ENCODE measurements around the gene ANKMY1. TPM values are rescaled to one million over a fixed set of nuclear protein-coding genes. Genes with fewer than 3 reads are reported as not detected.
A peak's percentile ranks its signal among the peaks of the same experiment; 100 is the strongest.

The ANKMY1 gene
- total and polyA plus RNA-seq, 3 experiments from 2014 or later, result 15.8 to 27.9 (median 22.4) TPM

- H3K9me3 ChIP-seq (ENCODE audit: low read length), result no peaks in the 10 kb centered on the region
- ChIA-PET CTCF (interaction anchor here (0.7 to 4.8 kb wide), 4 partner anchors 10 to 45 kb away, joined by 3 to 20 read pairs (median 5); partner anchors contain the start of genes CAPN10 and RNPEPL1), POLR2A (no interaction called here)
- H3K4me1 Mint-ChIP-seq, result peaks cover 58 to 81% (median 69%) of the 10 kb centered on the region in 3 donors
- H3K36me3 Mint-ChIP-seq, result peaks cover 0 to 38% (median 3%) of the 10 kb centered on the region in 3 donors
- H3K27me3 Mint-ChIP-seq, result no peaks in the 10 kb centered on the region
- peak overlapping the region; percentile 80 to 95 (median 86) for H3K4me3 Mint-ChIP-seq
- H3K27me3 ChIP-seq (ENCODE audit: insufficient read depth, low read length, poor library complexity, severe bottlenecking), result no peaks in the 10 kb centered on the region
- H3K27ac Mint-ChIP-seq, result peak overlapping the region; percentile 39 to 97 (median 88)
- no peak overlapping the region for H3K27ac ChIP-seq (ENCODE audit: low read depth, low read length)
- peaks cover 4% of the 10 kb centered on the region for H3K36me3 ChIP-seq (ENCODE audit: insufficient read depth, low read length)
- peaks cover 60% of the 10 kb centered on the region for H3K4me1 ChIP-seq (ENCODE audit: insufficient read depth, low read length)
- H3K9me3 Mint-ChIP-seq, result no peaks in the 10 kb centered on the region
- DNase-seq, result no peak
- H3K4me3 ChIP-seq (ENCODE audit: low read length), result peak overlapping the region; percentile 63
Observed at GRCh38 chr2:240559286-240559685, 1.5 kb upstream of the ANKMY1 start.

GRCh38 chr2:240558236-240558761 lies 511 bp upstream of the ANKMY1 start:
- peak overlapping the region; percentile 58 to 90 (median 85) for H3K4me3 Mint-ChIP-seq
- no peaks in the 10 kb centered on the region for H3K27me3 Mint-ChIP-seq
- peaks cover 4% of the 10 kb centered on the region for H3K36me3 ChIP-seq (ENCODE audit: insufficient read depth, low read length)
- no peaks in the 10 kb centered on the region for H3K9me3 Mint-ChIP-seq
- H3K4me1 ChIP-seq (ENCODE audit: insufficient read depth, low read length), result peaks cover 50% of the 10 kb centered on the region
- no peak overlapping the region for H3K4me3 ChIP-seq (ENCODE audit: low read length)
- DNase-seq, result peak in 1 of 5 donors; percentile 47
- peaks cover 50 to 72% (median 59%) of the 10 kb centered on the region in 3 donors for H3K4me1 Mint-ChIP-seq
- ChIA-PET CTCF (interaction anchor here (1.4 to 4.8 kb wide), 4 partner anchors 8 to 44 kb away, joined by 5 to 26 read pairs (median 22); partner anchors contain the start of gene RNPEPL1), POLR2A (interaction anchor here (1.1 to 1.9 kb wide), 3 partner anchors 8 to 28 kb away, joined by 3 to 10 read pairs (median 4); no protein-coding TSS in a partner anchor)
- H3K36me3 Mint-ChIP-seq, result peaks cover 0 to 40% (median 0%) of the 10 kb centered on the region in 3 donors
- no peak overlapping the region for H3K27ac ChIP-seq (ENCODE audit: low read depth, low read length)
- no peaks in the 10 kb centered on the region for H3K9me3 ChIP-seq (ENCODE audit: low read length)
- H3K27ac Mint-ChIP-seq, result peak overlapping the region; percentile 15 to 97 (median 60)
- no peaks in the 10 kb centered on the region for H3K27me3 ChIP-seq (ENCODE audit: insufficient read depth, low read length, poor library complexity, severe bottlenecking)

- peaks cover 43 to 62% (median 49%) of the 10 kb centered on the region in 3 donors for H3K4me1 Mint-ChIP-seq
- Histone ChIP-seq H3K36me3 (ENCODE audit: insufficient read depth, low read length) (peaks cover 4% of the 10 kb centered on the region), H3K4me3 (ENCODE audit: low read length) (peak overlapping the region; percentile 15), H3K27ac (ENCODE audit: low read depth, low read length) (no peak overlapping the region), H3K4me1 (ENCODE audit: insufficient read depth, low read length) (peaks cover 39% of the 10 kb centered on the region), H3K9me3 (ENCODE audit: low read length) (no peaks in the 10 kb centered on the region), H3K27me3 (ENCODE audit: insufficient read depth, low read length, poor library complexity, severe bottlenecking) (no peaks in the 10 kb centered on the region)
- CTCF ChIA-PET, result interaction anchor here (0.6 to 4.8 kb wide), 7 partner anchors 9 to 43 kb away, joined by 3 to 26 read pairs (median 20); partner anchors contain the start of genes CAPN10 and RNPEPL1
- H3K9me3 Mint-ChIP-seq, result no peaks in the 10 kb centered on the region
- H3K27me3 Mint-ChIP-seq, result no peaks in the 10 kb centered on the region
- peaks cover 0 to 47% (median 0%) of the 10 kb centered on the region in 3 donors for H3K36me3 Mint-ChIP-seq
- H3K4me3 Mint-ChIP-seq, result peak overlapping the region; percentile 35 to 83 (median 65)
- DNase-seq, result peak in 1 of 5 donors; percentile 49
- POLR2A ChIA-PET, result interaction anchor here (1.1 to 1.9 kb wide), 3 partner anchors 9 to 29 kb away, joined by 3 to 10 read pairs (median 4); partner anchors contain the start of gene RNPEPL1
- peak overlapping the region in 4 of 8 donors; percentile 51 to 88 (median 77) for H3K27ac Mint-ChIP-seq
Observed at GRCh38 chr2:240557101-240557751, 562 bp downstream of the ANKMY1 start.

- Histone ChIP-seq H3K36me3 (ENCODE audit: insufficient read depth, low read length) (peaks cover 10% of the 10 kb centered on the region), H3K27me3 (ENCODE audit: insufficient read depth, low read length, poor library complexity, severe bottlenecking) (no peaks in the 10 kb centered on the region), H3K9me3 (ENCODE audit: low read length) (no peaks in the 10 kb centered on the region), H3K4me1 (ENCODE audit: insufficient read depth, low read length) (peaks cover 33% of the 10 kb centered on the region), H3K4me3 (ENCODE audit: low read length) (no peak overlapping the region), H3K27ac (ENCODE audit: low read depth, low read length) (no peak overlapping the region)
- Mint-ChIP-seq H3K36me3 (peaks cover 3 to 50% (median 4%) of the 10 kb centered on the region in 3 donors), H3K27me3 (no peaks in the 10 kb centered on the region), H3K4me1 (peaks cover 39 to 58% (median 47%) of the 10 kb centered on the region in 3 donors), H3K27ac (peak overlapping the region in 6 of 8 donors; percentile 51 to 88 (median 72)), H3K4me3 (peak overlapping the region; percentile 35 to 83 (median 65)), H3K9me3 (no peaks in the 10 kb centered on the region)
- POLR2A ChIA-PET, result interaction anchor here (0.7 to 1.9 kb wide), 3 partner anchors 9 to 32 kb away, joined by 3 to 10 read pairs (median 4); partner anchors contain the start of gene RNPEPL1
- CTCF ChIA-PET, result interaction anchor here (0.6 to 4.6 kb wide), 6 partner anchors 10 to 42 kb away, joined by 3 to 26 read pairs (median 13); partner anchors contain the start of genes CAPN10 and RNPEPL1
- DNase-seq, result peak; percentile 37 to 83 (median 55)
Observed at GRCh38 chr2:240556553-240557100, 1.2 kb downstream of the ANKMY1 start.

- ChIA-PET POLR2A (interaction anchor here (1.6 kb wide), 1 partner anchor 13 kb away, joined by 4 read pairs; the partner anchor contains the start of gene RNPEPL1), CTCF (interaction anchor here (2.8 to 4.6 kb wide), 4 partner anchors 11 to 42 kb away, joined by 12 to 26 read pairs (median 24); partner anchors contain the start of gene CAPN10)
- no peaks in the 10 kb centered on the region for H3K27me3 Mint-ChIP-seq
- H3K9me3 Mint-ChIP-seq, result no peaks in the 10 kb centered on the region
- H3K4me1 ChIP-seq (ENCODE audit: insufficient read depth, low read length), result peaks cover 29% of the 10 kb centered on the region
- peaks cover 33 to 56% (median 40%) of the 10 kb centered on the region in 3 donors for H3K4me1 Mint-ChIP-seq
- H3K27ac ChIP-seq (ENCODE audit: low read depth, low read length), result no peak overlapping the region
- no peaks in the 10 kb centered on the region for H3K9me3 ChIP-seq (ENCODE audit: low read length)
- no peak for DNase-seq
- H3K27me3 ChIP-seq (ENCODE audit: insufficient read depth, low read length, poor library complexity, severe bottlenecking), result no peaks in the 10 kb centered on the region
- H3K4me3 ChIP-seq (ENCODE audit: low read length), result no peak overlapping the region
- peaks cover 14% of the 10 kb centered on the region for H3K36me3 ChIP-seq (ENCODE audit: insufficient read depth, low read length)
- H3K27ac Mint-ChIP-seq, result peak overlapping the region in 3 of 8 donors; percentile 10 to 88 (median 43)
- H3K36me3 Mint-ChIP-seq, result peaks cover 6 to 53% (median 11%) of the 10 kb centered on the region in 3 donors
- peak overlapping the region in 1 of 7 donors; percentile 52 for H3K4me3 Mint-ChIP-seq
Observed at GRCh38 chr2:240555541-240556250, 2.1 kb downstream of the ANKMY1 start.

GRCh38 chr2:240554767-240555493 lies 2.9 kb downstream of the ANKMY1 start:
- Histone ChIP-seq H3K27me3 (ENCODE audit: insufficient read depth, low read length, poor library complexity, severe bottlenecking) (no peaks in the 10 kb centered on the region), H3K4me3 (ENCODE audit: low read length) (no peak overlapping the region), H3K4me1 (ENCODE audit: insufficient read depth, low read length) (peaks cover 28% of the 10 kb centered on the region), H3K36me3 (ENCODE audit: insufficient read depth, low read length) (peaks cover 14% of the 10 kb centered on the region), H3K9me3 (ENCODE audit: low read length) (no peaks in the 10 kb centered on the region), H3K27ac (ENCODE audit: low read depth, low read length) (no peak overlapping the region)
- peaks cover 7 to 57% (median 12%) of the 10 kb centered on the region in 3 donors for H3K36me3 Mint-ChIP-seq
- H3K27ac Mint-ChIP-seq, result peak overlapping the region in 1 of 8 donors; percentile 24
- ChIA-PET CTCF (interaction anchor here (2.8 to 4.6 kb wide), 4 partner anchors 12 to 41 kb away, joined by 12 to 26 read pairs (median 24); partner anchors contain the start of gene CAPN10), POLR2A (no interaction called here)
- H3K4me3 Mint-ChIP-seq, result peak overlapping the region in 1 of 7 donors; percentile 52
- H3K27me3 Mint-ChIP-seq, result no peaks in the 10 kb centered on the region
- no peaks in the 10 kb centered on the region for H3K9me3 Mint-ChIP-seq
- peaks cover 32 to 54% (median 38%) of the 10 kb centered on the region in 3 donors for H3K4me1 Mint-ChIP-seq
- no peak for DNase-seq

Data from CD8-positive, alpha-beta memory T cell (primary cell).